Measurements from ENCODE around the gene GJD2.

DNA sequence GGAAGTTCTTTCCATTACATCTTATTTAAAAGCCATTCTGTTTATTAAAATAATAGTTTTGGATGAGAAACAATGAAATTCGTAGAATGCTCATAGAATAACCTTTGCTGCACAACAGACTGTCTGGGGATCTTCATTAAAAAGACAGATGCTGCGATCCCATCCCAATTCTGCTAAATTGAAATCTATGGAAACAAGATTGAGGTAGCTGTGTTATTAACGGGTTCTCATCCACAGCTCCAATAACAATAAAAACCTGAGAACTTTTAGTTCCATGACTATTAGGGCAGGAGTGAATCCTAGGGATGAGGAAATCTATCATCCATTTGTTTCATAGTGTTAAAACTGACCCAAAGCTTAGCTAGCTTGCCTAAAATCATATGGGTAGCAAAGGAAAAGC is 2.5 kb upstream of the GJD2 start:
- TF ChIP-seq ZNF501 (tag by site-specific recombination; IDR thresholded peaks at IDR 0.05) (no peak), ZNF140 (tag by site-specific recombination; IDR thresholded peaks at IDR 0.05) (no peak)

All from HEK293 (cell line).